Measurements from ENCODE around the gene RERE. TPM values are rescaled to one million over a fixed set of nuclear protein-coding genes. Genes with fewer than 3 reads are reported as not detected.

RERE gene
- total and polyA plus RNA-seq, 11 donors = 53.5 to 236 (median 121) TPM

DNA sequence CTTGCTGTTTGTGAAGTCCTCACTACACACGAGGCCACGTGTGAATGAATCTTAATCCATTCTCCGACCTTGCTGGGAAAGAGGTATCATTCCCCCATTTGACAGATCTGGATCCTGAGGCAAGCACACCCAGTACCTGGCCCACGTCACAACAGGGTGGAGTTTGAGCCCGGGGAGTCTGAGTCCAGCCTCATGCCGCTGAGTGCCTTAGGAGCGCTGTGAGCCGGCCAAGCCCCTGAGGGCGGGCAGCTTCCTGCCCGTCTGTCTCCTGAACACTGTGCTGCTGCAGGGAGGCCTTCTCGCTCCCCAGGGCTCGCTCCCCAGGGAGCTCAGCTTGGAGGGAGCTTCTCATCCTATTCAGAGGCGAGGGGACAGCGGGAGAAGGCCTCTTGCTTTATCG lies 469.8 kb downstream of the RERE start:
- TF ChIP-seq POLR2A (IDR thresholded peaks at IDR 0.05) = no peak
- TF ChIP-seq, protein P1, sequence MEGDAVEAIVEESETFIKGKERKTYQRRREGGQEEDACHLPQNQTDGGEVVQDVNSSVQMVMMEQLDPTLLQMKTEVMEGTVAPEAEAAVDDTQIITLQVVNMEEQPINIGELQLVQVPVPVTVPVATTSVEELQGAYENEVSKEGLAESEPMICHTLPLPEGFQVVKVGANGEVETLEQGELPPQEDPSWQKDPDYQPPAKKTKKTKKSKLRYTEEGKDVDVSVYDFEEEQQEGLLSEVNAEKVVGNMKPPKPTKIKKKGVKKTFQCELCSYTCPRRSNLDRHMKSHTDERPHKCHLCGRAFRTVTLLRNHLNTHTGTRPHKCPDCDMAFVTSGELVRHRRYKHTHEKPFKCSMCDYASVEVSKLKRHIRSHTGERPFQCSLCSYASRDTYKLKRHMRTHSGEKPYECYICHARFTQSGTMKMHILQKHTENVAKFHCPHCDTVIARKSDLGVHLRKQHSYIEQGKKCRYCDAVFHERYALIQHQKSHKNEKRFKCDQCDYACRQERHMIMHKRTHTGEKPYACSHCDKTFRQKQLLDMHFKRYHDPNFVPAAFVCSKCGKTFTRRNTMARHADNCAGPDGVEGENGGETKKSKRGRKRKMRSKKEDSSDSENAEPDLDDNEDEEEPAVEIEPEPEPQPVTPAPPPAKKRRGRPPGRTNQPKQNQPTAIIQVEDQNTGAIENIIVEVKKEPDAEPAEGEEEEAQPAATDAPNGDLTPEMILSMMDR (IDR thresholded peaks at IDR 0.05) = no peak
- WGBS, 4 donors = 57 to 71% (median 64%) methylated on average over 10 to 15 of the region's 15 CpGs
- H3K4me1 ChIP-seq = peaks cover 0 to 42% (median 23%) of the 10 kb centered on the region in 12 donors
- intact Hi-C loops (cut with DNase I) = loop anchor here in 6 of 10 donors (2.0 to 10.0 kb wide), 7 partner anchors 330 to 373 kb away; no protein-coding TSS in a partner anchor
- DNase-seq = no peak
- H3K27me3 ChIP-seq = no peaks in the 10 kb centered on the region
- H3K36me3 ChIP-seq = peaks cover 0 to 4% (median 0%) of the 10 kb centered on the region in 9 donors
- no peak overlapping the region for H3K4me3 ChIP-seq
- no peak for ATAC-seq
- H3K27ac ChIP-seq = no peak overlapping the region
- no peaks in the 10 kb centered on the region for H3K9me3 ChIP-seq

GRCh38 chr1:8345621-8346415 lies 471.6 kb downstream of the RERE start:
- ATAC-seq (no peak), DNase-seq (peak in 2 of 5 donors; percentile 20 to 56)
- TF ChIP-seq, protein P1 (IDR thresholded peaks at IDR 0.05) = no peak
- TF ChIP-seq POLR2A (IDR thresholded peaks at IDR 0.05) = no peak
- H3K27ac ChIP-seq = no peak overlapping the region
- no peaks in the 10 kb centered on the region for H3K27me3 ChIP-seq
- H3K4me3 ChIP-seq = no peak overlapping the region
- no peaks in the 10 kb centered on the region for H3K9me3 ChIP-seq
- intact Hi-C loops (cut with DNase I) = loop anchor here in 6 of 10 donors (2.0 to 10.0 kb wide), 5 partner anchors 19 to 369 kb away; no protein-coding TSS in a partner anchor
- H3K4me1 ChIP-seq = peaks cover 0 to 26% (median 16%) of the 10 kb centered on the region in 12 donors
- no peaks in the 10 kb centered on the region for H3K36me3 ChIP-seq
- 89 to 92% (median 90%) methylated on average over 18 of the region's 18 CpGs for WGBS, 4 donors

DNA sequence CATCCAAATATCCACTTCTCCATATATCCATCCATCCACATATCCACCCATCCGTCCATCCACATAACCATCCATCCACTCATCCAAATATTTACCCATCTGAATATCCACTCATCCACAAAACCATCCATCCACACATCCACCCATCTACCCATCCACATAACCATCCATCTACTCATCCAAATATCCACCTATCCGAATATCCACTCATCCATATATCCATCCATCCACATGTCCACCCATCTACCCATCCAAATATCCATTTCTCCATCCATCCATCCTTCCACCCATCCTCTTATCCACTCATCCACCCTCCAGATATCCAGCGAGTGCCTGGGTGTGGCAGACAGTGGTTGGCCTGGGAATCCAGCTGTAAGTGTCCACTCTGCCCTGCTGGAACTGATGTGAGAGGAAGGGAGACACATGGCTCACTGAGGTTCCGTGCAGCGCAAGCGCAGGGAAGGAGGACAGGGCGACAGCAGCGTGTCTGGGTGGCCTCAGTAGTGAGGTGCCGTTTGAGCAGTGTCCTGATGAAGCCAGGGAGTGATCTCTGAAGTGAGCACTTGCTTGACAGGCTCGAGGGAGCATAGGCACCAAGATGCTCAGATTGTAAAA lies 472.4 kb downstream of the RERE start:
- TF ChIP-seq POLR2A (IDR thresholded peaks at IDR 0.05) = no peak
- TF ChIP-seq, protein P1 (IDR thresholded peaks at IDR 0.05) = no peak
- no peaks in the 10 kb centered on the region for H3K27me3 ChIP-seq
- peaks cover 0 to 21% (median 13%) of the 10 kb centered on the region in 12 donors for H3K4me1 ChIP-seq
- intact Hi-C loops (cut with DNase I) = loop anchor here in 6 of 10 donors (2.0 to 10.0 kb wide), 5 partner anchors 18 to 368 kb away; no protein-coding TSS in a partner anchor
- no peaks in the 10 kb centered on the region for H3K9me3 ChIP-seq
- no peaks in the 10 kb centered on the region for H3K36me3 ChIP-seq
- no peak overlapping the region for H3K4me3 ChIP-seq
- WGBS, 4 donors = 95 to 97% (median 96%) methylated on average over 10 of the region's 10 CpGs
- ATAC-seq (no peak), DNase-seq (peak in 1 of 5 donors; percentile 3)
- H3K27ac ChIP-seq = no peak overlapping the region

Data from heart left ventricle (tissue), 16 donors.